HG02798 (cell line): ENCODE measurements around the gene CAND2.
"Not testable (repeated sequence)": the region's sequence is repeated elsewhere in the genome, so short reads cannot be mapped to it uniquely, and the experiment has no call there.

Source experiments
- ATAC-seq: cut with Tn5 transposase; IDR thresholded peaks from one replicate; pipeline ENCODE4 v1.9.1; 2021; ENCODE audit warnings: mild to moderate bottlenecking; ENCODE audit not compliant: unreplicated experiment, poor library complexity

Gene CAND2

GRCh38 chr3:12828751-12829150 lies 32.3 kb downstream of the CAND2 start:
- no peak for ATAC-seq

- ATAC-seq = no peak
Measured at GRCh38 chr3:12829404-12829803, 32.9 kb downstream of the CAND2 start.

GRCh38 chr3:12829886-12830784 lies 33.7 kb downstream of the CAND2 start:
- no peak for ATAC-seq

GRCh38 chr3:12830785-12831156 lies 34.3 kb downstream of the CAND2 start:
- ATAC-seq = no peak

GRCh38 chr3:12831301-12831866 lies 34.9 kb downstream of the CAND2 start:
- no peak for ATAC-seq

GRCh38 chr3:12832350-12833221 lies 36.1 kb downstream of the CAND2 start:
- ATAC-seq = no peak

GRCh38 chr3:12833222-12834161 lies 37.0 kb downstream of the CAND2 start:
- ATAC-seq = no peak

GRCh38 chr3:12835052-12835665 lies 38.7 kb downstream of the CAND2 start:
- ATAC-seq = no peak

- ATAC-seq = no peak
Measured at GRCh38 chr3:12837295-12837986, 41.0 kb downstream of the CAND2 start.

GRCh38 chr3:12838179-12838965 lies 41.9 kb downstream of the CAND2 start:
- no peak for ATAC-seq

- ATAC-seq = no peak
Measured at GRCh38 chr3:12839156-12839946, 42.9 kb downstream of the CAND2 start.

GRCh38 chr3:12840148-12840547 lies 43.7 kb downstream of the CAND2 start:
- not testable (repeated sequence) for ATAC-seq

- peak; percentile 37 for ATAC-seq
Measured at GRCh38 chr3:12840591-12841148, 44.2 kb downstream of the CAND2 start.

- ATAC-seq = peak; percentile 85
Measured at GRCh38 chr3:12841149-12841969, 44.9 kb downstream of the CAND2 start, which contains the start of gene RPL32. Gene RPL32 (minus strand): TSS chr3:12841565. CDS start chr3:12840237, 1,328 bp downstream.

GRCh38 chr3:12841970-12842328 lies 45.5 kb downstream of the CAND2 start:
- ATAC-seq = peak; percentile 3

GRCh38 chr3:12842469-12842868 lies 46.0 kb downstream of the CAND2 start:
- ATAC-seq = no peak
